GM19397 (cell line): ENCODE data around the gene SNCB.

Source experiments
- ATAC-seq: cut with Tn5 transposase; IDR thresholded peaks from one replicate; pipeline ENCODE4 v1.9.1; 2021; ENCODE audit warnings: mild to moderate bottlenecking, moderate library complexity; ENCODE audit not compliant: unreplicated experiment

Gene SNCB

DNA sequence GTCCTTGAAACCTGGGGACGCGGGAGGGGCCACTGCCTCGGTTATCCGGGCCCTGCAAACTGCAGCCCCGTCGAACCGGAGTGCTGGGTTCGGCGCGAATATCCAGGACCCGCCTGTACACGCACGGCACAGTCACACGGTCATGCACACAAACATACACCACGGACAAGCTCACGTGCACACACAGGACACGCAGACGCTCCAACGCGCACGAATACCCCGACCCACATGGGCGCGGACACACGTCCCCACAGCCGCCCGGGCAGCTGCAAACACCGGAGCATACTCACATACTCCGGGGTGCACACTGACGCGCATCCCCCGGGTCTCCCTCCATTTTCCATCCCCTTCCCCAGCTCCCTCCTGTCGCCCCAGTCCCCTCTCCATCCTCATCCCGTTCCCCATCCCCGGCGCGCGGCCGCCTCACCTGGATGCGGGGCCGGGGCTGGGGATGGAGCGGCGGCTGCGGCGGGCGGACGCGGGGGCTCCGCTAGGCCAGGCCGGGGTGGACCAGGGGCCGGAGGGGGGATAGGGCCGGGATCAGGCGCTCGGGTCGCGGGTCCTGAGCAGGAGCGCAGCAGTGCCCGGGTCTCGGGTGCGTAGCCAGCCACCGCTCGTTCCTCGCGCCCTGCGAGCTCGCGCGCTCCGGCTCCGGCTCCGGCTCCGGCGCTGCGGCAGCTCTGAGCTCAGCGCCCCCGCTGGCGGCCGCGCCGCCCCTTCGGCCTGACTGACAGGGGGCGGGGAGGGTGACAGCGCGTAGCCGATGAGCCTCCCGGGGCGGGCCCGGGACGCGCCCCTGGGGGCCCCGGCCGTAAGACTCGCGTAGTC lies at the start of gene SNCB, which contains the start of gene EIF4E1B:
Gene SNCB, minus strand, starts transcription at position 682 of the 828 bp plus-strand sequence. CDS start 880 bp downstream, outside the sequence.
Gene EIF4E1B, plus strand, starts transcription at position 823 of the 828 bp plus-strand sequence. CDS start 12,113 bp downstream, outside the sequence.
- ATAC-seq = no peak

- ATAC-seq = no peak
These were observed 49.3 kb upstream of the SNCB start for GRCh38 chr5:176679365-176680225.

DNA sequence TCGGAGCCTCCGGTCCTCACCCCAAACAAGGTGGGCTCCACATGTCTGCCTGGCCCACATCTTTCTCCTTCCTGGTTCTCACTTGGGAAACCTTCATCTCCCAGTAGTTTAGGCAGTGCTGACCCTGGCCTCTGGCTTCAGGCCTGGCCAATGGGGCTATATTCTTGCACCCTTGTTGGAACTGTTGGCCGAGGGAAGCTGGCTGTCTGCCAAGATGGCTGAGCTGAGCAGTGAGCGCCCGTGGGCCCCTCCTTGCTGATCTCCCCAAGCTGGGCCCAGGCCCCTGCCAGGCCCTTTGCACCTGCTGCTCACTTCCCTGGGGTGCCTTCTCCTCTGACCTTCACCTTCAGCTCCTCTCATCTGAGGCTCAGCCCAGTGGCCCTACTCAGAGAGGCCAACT lies 48.2 kb upstream of the SNCB start:
- no peak for ATAC-seq

DNA sequence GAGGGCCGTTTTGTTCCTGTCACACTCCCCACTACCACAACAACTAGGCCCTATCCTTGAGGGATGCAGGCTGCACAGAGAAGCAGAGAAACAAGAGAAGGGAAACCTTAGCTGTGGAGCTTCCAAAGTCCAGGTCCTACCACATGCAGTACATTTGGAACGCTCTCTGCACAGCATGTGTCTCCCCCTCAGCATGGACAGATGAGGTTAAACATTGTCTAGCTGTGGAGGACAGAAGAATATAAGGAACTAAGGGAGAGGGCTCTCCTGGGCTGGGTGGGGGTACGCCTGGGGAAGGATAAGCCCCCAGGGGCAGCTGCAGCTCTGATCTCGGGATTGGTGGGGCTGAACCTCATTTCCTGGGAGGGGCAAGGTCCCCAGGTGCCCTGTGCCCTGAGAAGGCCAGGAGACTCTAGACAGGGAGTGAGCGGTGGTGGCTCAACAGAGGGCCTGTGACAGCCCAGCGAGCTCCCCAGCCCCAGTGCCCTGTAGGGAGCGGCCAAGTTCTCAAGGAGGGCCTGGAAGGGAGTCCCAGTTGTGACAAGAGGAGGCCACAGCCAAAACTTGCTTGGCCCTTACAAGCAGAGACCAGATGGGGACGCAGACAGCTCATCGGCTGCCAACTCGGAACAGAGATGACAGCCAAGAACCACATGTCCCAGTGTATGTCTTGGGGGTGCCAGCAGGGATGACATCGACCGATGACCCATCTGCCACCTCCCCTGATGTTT lies 47.0 kb upstream of the SNCB start:
- ATAC-seq = no peak

GRCh38 chr5:176676361-176676824 lies 46.1 kb upstream of the SNCB start:
- ATAC-seq = no peak

GRCh38 chr5:176675676-176676360 lies 45.5 kb upstream of the SNCB start:
- ATAC-seq = no peak

DNA sequence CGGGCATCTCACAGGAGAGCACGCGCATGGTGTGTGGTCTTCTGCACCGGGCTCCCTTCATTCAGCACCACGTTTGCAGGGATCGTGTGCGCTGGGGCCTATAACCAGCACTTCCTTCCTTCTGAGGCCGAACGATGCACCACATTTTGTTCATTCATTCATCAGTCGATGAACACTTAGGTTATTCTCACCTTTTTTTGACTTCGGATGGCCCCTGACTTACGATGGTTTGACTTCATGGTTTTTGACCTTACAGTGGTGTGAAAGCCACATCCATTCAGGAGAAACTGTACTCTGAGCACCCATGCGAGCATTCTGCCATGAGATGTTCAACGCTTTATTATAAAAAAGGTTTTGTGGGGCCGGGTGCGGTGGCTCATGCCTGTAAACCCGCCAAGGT lies 44.5 kb upstream of the SNCB start:
- no peak for ATAC-seq

DNA sequence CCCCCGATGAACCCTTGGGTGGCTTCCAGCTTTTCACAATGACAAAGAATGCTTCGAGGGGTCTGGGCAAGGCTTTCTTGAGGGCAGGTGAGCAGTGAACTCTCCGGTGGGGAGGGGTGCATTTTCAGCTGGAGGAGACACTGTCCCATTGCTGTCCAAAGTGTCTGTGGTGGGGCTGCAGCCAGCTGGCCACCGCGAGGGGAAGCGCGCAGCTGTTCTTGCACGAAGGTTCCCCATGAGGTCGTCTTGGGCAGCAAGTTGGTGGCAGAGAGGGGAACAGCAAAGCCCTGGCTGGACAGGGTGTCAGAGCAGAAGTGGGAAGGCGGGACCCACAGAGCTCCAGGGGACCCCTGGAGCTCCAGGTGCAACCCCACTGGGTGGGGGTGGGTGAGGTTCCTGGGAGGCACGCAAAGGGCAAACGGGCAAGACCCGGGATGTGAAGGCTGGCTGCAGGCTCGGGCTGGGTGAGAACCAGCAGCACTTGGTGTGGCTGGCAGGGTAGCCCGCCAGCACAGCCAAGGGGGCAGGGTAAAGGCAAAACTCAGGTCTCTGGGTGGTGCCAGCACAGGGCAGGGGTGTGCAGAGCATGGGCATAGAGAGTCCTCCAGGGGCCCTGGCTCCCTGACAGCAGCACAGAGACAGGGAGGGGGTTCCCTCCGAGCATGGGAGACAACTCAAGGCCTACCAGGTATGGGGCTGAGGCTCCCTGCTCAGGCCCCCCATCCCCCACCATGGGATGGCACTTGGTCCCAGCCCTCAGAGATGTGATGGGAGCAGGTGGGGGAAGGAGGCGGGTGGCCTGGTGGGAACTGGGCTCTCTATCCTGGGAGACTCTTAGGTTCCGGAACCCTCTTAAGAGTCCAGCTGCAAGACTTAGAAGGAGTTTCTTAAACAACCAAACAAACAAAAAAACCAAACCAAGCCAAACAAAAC lies 43.6 kb upstream of the SNCB start:
- no peak for ATAC-seq

DNA sequence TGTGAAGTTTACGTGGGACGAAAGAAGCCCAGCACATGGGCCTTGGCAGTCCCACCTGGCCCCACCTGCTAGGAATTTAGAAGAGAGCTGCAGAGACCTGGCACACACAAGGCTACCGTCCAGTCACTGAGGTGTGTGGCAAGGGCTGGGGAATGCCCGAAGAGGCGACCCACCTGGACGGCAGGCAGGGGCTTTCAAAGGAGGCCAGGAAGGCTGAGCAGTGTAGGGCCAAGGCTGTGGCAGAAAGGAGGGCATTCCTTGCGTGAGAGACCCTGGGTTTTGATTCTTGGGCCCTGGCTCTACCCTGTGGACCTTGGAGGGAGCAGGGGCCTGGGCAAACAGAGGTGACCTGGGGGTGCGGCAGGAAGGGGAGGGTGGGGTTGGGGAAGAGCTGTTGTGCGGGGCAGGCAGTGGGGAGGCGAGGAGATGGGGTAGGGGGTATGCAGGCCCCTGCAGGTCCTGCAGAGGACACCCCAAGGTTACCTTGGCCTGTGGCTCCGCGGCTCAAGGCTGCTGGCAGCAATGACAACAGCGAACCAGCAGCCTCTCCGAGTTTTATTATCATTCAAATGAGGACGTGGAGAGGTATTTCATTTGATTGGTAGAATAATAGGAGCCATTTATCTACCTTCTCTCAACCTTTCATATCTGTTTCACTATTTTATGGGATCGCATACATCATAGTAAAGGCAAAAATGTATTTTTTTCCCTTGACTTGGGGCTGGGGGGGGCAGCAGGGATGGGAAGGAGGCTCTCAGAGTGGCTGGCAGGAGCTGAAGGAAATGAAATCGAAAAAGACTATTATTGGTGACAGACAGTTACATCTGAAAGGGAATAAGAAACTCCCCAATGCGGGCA lies 41.8 kb upstream of the SNCB start:
- ATAC-seq = no peak

GRCh38 chr5:176671399-176671798 lies 41.1 kb upstream of the SNCB start:
- no peak for ATAC-seq

GRCh38 chr5:176670449-176670848 lies 40.1 kb upstream of the SNCB start:
- ATAC-seq = no peak

DNA sequence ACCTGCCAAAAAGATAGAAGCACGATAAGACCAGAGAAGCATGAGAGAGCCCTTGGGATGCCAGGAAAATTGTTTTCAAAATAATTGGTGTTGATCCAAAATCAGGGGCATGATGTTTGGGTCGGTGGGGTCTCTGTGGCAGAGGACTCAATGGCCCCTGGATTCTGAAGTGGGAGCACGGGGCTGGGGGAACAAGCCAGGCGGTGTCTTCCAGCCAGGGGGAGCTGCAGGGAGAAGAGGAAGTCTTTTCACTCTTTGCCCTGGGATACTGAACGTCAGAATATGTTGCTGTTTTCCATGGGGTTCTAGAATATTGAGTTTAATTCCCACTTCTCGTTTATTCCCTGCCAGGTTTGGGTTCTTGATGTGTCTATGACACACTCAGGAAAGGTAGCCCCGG lies 37.3 kb upstream of the SNCB start:
- no peak for ATAC-seq

DNA sequence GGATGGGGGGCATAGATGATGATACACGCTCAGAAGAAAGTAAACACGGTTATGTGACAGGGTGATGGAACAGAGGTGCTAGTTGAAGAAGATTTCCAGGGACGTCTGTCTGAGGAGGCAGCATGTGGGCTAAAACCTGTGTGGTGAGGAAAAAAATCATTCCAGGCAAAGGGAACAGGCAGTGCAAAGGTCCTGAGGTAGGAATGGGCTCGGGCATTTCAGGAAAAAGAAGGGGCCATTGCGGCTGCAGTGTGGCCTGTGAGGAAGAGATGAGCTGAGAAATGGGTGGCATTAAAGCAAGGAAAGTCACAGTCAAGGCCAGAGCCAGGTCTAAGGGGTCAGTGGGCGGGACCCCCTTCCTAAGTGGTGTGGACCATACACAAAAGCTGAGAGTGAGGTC lies 35.2 kb upstream of the SNCB start:
- ATAC-seq = no peak

- no peak for ATAC-seq
These were observed 34.6 kb upstream of the SNCB start for GRCh38 chr5:176664886-176665285.

GRCh38 chr5:176664479-176664878 lies 34.1 kb upstream of the SNCB start:
- no peak for ATAC-seq

- ATAC-seq = no peak
These were observed 33.2 kb upstream of the SNCB start for GRCh38 chr5:176663566-176663965.

DNA sequence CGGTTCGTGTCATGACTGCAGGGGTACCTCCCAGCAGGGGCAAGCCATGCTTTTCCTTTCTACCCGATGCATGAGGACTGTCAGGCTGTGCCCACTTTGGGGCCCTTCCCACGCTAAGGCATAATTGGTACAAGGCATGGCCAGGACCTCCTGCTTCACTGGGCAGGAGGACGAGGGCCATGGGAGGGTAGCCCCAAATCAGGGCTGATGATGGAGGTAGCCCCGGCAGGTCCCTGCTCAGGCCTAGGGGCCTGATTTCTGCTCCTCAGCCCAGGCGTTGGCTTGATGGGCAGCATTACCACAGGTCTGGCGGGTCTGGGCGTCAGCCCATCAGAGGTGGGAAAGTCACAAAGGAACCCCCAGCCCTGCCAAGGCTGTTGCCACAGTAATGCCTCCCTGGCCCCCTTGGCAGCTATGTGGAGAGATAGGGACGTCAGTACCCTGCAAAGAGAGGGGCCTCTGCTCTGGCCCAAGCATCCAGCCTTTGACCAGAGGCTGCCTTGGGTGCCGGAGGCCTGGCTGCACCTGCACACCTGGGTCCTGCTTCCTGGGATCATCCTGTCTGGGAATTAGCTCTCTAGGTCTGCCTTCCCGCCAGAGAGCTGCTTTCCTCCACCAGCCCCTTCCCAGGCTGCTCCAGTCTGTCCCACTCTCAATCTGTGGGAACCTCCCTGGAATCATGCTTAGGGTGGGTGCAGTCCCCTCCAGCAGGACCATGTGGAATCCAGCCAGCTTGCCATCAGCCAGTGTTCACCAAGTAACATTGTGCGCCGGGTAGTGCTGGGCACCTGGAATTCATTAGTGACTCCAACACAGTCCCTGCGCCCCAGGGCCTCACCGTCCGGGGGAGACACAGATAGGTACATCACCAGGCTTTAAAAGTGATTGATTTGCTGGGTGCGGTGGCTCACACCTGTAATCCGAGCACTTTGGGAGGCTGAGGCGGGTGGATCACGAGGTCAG lies 32.3 kb upstream of the SNCB start:
- ATAC-seq = no peak
